GM18502 (cell line): ENCODE results near the gene EXOC6B.

Source experiments
- ATAC-seq: cut with Tn5 transposase; IDR thresholded peaks from one replicate; pipeline ENCODE4 v1.9.1; 2021; ENCODE audit warnings: mild to moderate bottlenecking; ENCODE audit not compliant: unreplicated experiment, poor library complexity

Gene EXOC6B

GRCh38 chr2:72412214-72412613 lies 413.6 kb downstream of the EXOC6B start:
- ATAC-seq, result no peak

DNA sequence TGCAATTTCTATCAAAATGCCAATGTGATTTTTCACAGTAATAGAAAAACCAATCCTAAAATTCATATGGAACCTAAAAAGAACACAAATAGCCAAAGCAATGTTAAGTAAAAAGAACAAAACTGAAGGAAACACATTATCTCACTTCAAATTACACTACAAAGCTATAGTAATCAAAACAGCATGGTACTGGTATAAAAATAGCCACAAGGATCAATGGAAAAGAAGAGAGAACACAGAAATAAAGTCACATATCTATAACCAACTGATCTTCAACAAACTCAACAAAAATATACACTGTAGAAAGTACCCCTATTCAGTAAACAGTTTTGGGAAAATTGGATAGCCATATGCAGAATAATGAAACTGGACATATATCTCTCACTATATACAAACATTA lies 426.0 kb downstream of the EXOC6B start:
- ATAC-seq, result no peak

GRCh38 chr2:72395096-72395495 lies 430.7 kb downstream of the EXOC6B start:
- no peak for ATAC-seq

GRCh38 chr2:72394541-72395070 lies 431.2 kb downstream of the EXOC6B start:
- ATAC-seq, result no peak

DNA sequence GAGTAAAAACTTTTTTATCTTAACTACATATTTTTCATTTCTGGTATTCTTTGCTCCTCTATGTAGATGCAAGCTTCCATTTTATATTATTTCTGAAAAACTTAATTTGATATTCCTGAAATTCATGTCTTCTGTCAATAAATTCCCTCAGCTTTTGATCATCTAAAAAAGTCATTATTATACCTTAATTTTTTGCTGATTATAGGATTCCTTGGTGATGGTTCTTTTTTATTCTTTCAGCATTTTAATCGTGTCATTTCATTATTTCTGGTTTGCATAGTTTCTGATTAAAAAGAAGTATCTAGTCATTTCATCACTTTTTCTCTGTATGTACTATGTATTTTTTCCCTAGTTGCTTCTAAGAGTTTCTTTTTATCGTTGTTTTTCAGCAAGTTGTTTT lies 436.4 kb downstream of the EXOC6B start:
- ATAC-seq, result no peak

GRCh38 chr2:72388263-72388662 lies 437.6 kb downstream of the EXOC6B start:
- no peak for ATAC-seq

- ATAC-seq, result no peak
Observed at GRCh38 chr2:72386288-72386687, 439.5 kb downstream of the EXOC6B start.

DNA sequence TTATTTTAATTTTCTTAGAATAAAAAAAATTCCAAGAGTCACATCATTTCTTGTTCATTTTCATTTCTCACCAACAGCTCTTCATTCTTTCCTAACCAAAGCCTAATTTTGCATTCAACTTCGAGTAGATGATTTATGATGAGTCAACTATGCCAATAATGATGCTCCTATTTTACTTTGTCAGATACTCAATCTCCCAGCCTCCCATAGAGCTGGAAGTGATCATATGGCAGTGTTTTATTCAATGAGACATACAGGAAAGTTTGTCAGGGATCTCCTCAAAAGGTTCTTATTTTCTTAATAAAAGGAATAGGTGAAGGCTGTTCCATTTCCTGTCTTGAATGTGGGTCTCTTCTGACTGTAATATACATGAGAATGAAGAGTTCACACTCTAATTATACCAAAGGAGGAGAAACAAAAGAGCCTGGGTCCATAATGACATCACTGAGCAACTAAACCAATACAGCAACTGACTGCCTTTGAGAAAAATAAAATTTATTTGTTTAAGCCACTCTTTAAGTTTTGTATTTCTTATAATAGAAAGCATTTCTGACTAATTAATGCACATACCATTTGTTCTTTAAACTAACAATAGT lies 447.0 kb downstream of the EXOC6B start:
- no peak for ATAC-seq

- no peak for ATAC-seq
Observed at GRCh38 chr2:72367530-72368225, 458.2 kb downstream of the EXOC6B start.

- no peak for ATAC-seq
Observed at GRCh38 chr2:72363406-72363805, 462.4 kb downstream of the EXOC6B start.

DNA sequence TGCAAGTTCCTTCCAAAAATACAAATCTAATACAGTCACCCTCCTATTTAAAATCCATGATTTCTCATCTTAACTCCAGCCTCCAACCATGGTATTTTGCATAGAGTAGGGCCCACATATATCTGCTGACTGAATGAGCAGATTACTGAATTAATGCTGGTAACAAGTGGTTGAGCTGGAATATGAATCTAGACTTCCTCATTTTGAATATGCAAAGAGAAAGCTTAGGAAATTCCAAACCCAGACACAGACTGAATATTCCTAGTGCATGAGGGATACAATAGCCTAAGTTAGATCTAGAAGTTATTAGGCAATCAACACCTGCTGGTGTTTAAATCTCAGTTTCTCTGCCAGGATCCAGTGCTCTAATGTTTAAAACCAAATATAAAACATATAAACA lies 463.1 kb downstream of the EXOC6B start:
- no peak for ATAC-seq

DNA sequence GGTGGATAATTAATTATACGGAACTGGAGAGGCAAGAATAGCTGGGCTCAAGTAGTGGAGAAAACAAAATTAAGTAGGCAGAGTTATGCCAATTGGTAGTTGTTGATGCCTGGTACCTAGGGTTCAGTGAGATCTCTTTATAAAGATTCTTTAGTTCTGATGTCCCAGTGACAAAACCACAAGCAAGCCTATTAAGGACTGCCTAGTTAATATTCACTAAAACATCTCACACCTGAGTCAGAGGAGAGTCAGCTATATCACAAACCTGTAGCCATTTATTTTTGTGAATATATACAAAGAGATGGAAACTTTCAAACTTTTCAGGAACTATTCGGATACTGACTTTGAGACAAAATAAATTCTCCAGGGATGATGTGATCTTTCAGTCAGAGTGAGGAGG lies 464.3 kb downstream of the EXOC6B start:
- ATAC-seq, result no peak

DNA sequence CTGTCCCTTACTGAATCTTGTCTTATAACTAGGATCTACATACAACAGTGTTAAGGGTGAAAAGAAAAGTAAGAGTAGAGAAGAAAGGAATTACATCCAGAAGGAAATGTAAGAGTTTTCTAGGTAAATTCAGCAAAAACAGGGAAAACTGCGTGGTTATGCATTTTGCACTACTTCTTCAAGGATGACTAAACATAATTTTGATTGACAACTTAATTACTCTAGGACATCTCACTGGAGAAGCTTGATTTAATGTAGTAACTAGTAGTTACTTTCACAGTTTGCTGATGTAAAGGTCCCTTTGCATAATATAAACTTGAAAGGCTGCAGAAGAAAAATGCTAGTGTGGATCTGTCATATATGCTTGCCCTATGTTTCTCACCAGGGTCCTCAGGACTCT lies 464.8 kb downstream of the EXOC6B start:
- ATAC-seq, result no peak

- no peak for ATAC-seq
Observed at GRCh38 chr2:72350852-72351251, 475.0 kb downstream of the EXOC6B start.

GRCh38 chr2:72349016-72349415 lies 476.8 kb downstream of the EXOC6B start:
- ATAC-seq, result no peak

- no peak for ATAC-seq
Observed at GRCh38 chr2:72347081-72347480, 478.8 kb downstream of the EXOC6B start.

GRCh38 chr2:72341639-72342038 lies 484.2 kb downstream of the EXOC6B start:
- no peak for ATAC-seq

GRCh38 chr2:72340665-72341064 lies 485.2 kb downstream of the EXOC6B start:
- no peak for ATAC-seq

GRCh38 chr2:72338076-72338475 lies 487.8 kb downstream of the EXOC6B start:
- ATAC-seq, result no peak

GRCh38 chr2:72332720-72333119 lies 493.1 kb downstream of the EXOC6B start:
- no peak for ATAC-seq

DNA sequence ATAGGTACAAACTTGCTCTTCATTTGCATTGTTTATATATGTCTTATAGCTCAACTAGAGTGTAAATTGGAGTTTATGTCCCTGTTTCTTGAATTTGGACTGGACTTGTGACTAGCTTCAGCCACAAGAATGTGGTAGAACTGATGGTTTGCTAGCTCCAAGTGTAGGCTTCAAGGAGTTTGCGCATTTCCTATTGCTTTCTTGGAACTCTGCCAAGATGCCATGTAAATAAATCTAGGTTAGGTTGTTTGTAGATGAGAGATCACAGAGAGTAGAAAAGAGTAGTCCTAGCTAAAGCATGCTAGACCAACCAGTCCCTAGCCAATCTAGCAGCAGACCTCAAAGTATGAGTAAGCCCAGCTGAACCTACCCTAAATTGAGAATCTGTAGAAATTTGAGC lies 495.2 kb downstream of the EXOC6B start:
- no peak for ATAC-seq

- ATAC-seq, result no peak
Observed at GRCh38 chr2:72326759-72327158, 499.1 kb downstream of the EXOC6B start.
